Fibroblast of the aortic adventitia (primary cell): ENCODE measurements around the gene IL1RAPL1. TPM values are rescaled to one million over a fixed set of nuclear protein-coding genes. Genes with fewer than 3 reads are reported as not detected.

Source experiments
- DNase-seq: peaks from one replicate; pipeline ENCODE4 v3.0.0-alpha.2; 2010; ENCODE audit warnings: low read depth
- H3K4me3 ChIP-seq: 2 replicates; pipeline ENCODE4 v1.5.1; 2011; ENCODE audit warnings: low read depth, mild to moderate bottlenecking, control low read depth, low read length, moderate library complexity
- total RNA-seq: library from RNA; depleted of rRNA; stranded (reverse); fragments of >200 nt; gene quantifications from 2 replicates; pipeline ENCODE4 v1.2.3, GENCODE V29; 2012; ENCODE audit warnings: low replicate concordance
- TF ChIP-seq, protein P1 (sequence below): IDR thresholded peaks from 2 replicates; pipeline ENCODE4 v1.5.1; 2011; ENCODE audit warnings: mild to moderate bottlenecking, low read length, control low read depth, inconsistent platforms; ENCODE audit not compliant: insufficient read depth

Gene IL1RAPL1
- total RNA-seq, 1 donor, result 7.1 TPM

DNA sequence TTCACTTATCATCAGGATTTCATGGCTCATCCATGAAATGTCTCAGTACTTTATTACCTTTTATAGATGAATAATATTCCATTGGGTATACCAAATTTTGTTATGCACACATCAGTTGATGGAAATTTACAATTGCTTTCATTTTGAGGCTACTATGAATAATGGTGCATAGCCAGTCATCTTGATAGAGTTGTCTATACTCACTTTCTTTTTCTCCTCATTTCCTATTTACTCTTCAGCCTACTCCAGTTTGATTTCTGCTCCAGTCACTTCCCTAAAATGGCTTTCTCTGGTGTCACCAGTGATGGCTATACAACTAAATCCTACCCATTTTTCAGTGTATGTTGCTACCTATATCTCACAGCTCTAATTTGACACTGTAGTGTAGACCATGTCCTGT lies 884.6 kb downstream of the IL1RAPL1 start:
- no peak for DNase-seq
- TF ChIP-seq, protein P1, sequence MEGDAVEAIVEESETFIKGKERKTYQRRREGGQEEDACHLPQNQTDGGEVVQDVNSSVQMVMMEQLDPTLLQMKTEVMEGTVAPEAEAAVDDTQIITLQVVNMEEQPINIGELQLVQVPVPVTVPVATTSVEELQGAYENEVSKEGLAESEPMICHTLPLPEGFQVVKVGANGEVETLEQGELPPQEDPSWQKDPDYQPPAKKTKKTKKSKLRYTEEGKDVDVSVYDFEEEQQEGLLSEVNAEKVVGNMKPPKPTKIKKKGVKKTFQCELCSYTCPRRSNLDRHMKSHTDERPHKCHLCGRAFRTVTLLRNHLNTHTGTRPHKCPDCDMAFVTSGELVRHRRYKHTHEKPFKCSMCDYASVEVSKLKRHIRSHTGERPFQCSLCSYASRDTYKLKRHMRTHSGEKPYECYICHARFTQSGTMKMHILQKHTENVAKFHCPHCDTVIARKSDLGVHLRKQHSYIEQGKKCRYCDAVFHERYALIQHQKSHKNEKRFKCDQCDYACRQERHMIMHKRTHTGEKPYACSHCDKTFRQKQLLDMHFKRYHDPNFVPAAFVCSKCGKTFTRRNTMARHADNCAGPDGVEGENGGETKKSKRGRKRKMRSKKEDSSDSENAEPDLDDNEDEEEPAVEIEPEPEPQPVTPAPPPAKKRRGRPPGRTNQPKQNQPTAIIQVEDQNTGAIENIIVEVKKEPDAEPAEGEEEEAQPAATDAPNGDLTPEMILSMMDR, result no peak
- no peak overlapping the region for H3K4me3 ChIP-seq

DNA sequence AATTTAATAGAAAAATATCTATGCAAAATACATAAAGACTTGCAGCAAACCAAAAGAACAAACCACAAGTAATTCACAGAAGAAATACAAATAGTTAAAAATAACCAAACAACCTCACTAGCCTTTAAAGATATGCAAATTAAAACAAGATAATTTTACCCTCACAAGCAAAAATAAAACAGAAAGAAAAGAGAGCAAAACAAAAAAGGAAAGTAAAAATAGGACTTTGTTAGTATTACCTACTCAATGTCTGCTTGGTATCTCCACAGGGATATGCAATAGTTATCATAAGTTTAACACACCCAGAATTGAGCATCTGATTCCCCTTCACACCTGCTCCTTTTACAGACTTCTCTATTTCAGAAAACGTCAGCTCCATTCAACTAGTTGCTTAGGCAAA lies 890.6 kb downstream of the IL1RAPL1 start:
- DNase-seq, result no peak

DNA sequence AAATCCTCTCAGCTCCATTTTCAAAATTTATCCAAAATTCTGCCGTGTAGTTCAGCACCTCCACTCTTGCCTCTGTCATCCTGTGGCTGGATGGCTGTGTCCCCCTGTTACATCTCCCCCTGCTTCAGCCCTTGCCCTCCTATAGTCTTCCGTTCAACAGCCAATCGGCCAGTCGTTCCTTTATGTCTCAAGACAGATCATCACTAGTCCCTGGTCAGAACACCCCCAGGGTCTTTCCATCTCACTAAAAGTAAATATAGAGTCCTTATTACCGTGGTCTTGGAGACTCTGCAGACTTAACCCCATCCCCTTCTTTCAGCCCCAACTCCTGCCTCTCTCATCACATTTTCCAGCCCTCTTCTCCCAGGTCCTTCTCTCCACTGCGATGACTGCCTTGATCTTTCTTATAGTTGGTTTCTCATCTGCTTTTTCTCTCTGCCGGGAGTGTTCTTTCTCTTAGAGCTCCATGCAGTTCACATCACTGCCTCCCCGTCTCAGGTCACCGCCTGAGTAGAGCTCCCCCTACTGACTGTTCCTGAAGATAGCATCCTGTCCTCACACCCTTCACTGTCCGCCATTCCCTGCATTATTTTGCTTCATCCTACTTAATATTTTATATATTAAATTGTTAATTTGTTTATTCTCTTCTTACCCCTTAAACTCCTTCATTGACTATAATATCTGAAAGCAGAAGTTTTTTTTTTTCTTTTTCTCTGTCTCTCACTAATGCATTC lies 891.3 kb downstream of the IL1RAPL1 start:
- peak overlapping the region; percentile 45 for H3K4me3 ChIP-seq
- TF ChIP-seq, protein P1, result peak; percentile 60
- DNase-seq, result peak; percentile 62

More for the DNA sequence above, 890.6 kb downstream of the IL1RAPL1 start:
- peak overlapping the region; percentile 45 for H3K4me3 ChIP-seq
- TF ChIP-seq, protein P1, result no peak

DNA sequence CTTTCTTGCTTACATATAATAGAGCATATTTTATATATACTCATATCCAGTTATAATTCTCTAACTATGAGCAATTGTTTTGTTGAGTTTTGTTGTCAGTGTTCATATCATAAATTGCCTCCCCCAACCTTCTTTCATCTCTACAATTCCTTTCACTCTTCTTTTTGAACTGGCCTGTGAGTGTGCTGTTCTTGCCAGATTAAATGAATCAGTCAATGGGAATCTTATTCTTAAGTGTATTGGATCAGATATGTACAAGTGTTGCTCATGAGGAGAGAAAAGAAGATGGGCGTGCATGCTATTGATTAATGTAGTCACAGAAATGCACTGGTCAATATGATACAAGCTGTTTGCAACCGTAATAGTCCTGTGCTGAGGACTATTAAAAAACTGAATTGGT lies 900.0 kb downstream of the IL1RAPL1 start:
- TF ChIP-seq, protein P1, result no peak
- peak; percentile 55 for DNase-seq
- H3K4me3 ChIP-seq, result no peak overlapping the region

DNA sequence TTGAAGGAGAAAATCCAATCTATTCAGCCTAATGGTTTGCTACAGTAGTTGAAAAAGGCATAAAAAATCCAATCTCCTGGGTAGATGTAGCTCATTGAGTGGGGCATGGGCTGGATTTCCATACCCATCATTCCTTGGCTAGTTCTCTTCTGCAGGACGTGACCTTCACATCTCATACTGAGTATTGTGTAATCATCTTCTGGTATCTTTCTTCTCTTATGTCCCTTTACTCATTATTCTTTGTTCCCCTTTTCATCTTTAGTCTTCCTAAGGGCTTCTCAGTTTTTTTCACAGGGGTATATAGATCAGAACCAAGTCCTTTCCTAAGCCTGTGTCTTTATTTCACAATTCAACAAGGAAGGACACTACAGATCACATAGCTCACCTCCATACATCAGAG lies 900.5 kb downstream of the IL1RAPL1 start:
- DNase-seq, result no peak
- TF ChIP-seq, protein P1, result no peak
- no peak overlapping the region for H3K4me3 ChIP-seq

DNA sequence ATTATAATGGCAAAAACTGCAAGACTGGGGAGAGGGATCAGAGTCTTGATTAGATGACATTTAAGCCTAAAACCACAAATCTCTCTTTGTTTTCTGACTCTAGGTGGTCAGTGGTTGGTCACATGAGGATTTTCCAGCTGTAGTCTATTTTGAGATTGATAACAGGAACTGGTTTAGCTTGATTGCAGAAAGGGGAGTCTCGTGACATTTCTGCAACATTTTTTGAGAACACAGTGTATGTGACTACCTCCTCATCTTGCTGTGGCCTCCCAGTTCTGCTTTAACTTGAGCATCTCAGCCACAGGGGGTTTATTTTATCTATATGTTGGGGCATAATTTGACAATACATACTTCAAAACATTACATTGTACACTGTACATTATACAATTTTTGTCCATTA lies 901.7 kb downstream of the IL1RAPL1 start:
- no peak for DNase-seq
- no peak overlapping the region for H3K4me3 ChIP-seq
- TF ChIP-seq, protein P1, result no peak

DNA sequence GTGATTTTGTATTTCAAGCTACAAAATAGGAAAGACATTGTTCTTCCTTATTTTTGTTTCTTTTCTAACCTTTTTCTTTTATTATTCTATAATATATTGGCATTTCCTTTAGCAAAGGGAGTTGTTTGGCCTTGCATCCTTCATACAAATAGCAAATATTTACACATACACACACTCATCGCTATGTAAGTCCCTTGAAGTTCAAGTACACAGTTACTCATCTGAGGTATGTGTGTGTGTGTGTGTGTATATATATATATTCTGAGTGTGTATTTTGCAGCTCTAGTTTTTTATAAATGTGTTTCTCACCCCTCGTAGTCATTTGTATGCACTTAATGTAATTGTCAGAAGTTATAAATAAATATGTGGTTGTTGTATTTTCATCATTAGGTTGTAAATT lies 903.4 kb downstream of the IL1RAPL1 start:
- TF ChIP-seq, protein P1, result no peak
- no peak overlapping the region for H3K4me3 ChIP-seq
- no peak for DNase-seq
